ENCODE data around the gene BSN. TPM values are rescaled to one million over a fixed set of nuclear protein-coding genes. Genes with fewer than 3 reads are reported as not detected.

The BSN gene
- total and polyA plus RNA-seq, 2 of the 4 experiments (the other 2 are of a cell fraction), result under 0.01 to 0.03 TPM

DNA sequence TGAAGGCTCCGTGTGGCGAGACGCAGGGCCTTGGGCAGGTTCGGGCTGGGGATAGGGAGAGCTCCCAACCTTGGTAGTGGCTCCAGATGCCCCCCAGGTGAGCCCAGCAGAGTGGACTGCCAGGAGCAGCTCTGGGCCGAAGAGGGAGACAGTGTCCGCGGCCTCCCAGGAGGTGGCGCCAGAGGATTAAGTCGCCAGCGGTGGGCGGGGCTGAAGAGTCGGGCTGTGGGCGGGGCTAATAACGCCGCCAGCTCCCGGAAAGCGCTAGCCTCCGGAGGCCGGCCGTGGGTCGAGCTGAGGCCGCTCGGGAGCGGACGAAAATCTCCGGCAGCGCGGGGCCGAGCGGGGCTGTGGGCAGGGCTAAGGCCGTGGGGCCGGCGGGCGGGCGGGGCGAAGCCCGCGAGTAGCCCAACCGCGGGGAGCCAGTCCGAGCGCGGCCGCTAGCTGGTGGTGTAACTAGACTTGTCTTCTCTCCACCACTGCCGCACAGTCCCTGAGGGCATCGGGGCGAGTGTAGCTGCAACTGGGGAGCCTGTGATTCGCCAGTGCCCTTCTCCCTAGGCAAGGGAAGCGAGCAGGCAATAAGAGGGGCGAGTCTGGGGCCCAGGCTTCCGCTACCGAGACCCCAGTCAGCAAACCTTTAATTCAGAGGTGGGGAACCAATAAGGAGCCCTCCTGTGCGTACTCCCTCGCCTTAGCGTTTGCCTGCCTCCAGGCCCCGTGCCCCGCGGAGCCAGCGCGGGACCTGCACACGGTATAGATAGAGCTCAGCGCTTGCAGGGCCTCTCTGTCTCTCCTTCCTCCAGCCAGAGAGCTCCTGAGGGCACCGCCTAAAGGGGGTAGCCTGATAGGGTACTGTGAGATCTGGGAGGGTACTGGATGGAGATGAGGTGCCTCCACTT, 14.4 kb upstream of the BSN start (continued):
- TF ChIP-seq RAD21 (IDR thresholded peaks at IDR 0.05; ENCODE audit: low read length), result peak; percentile 91
- TF ChIP-seq MAZ (IDR thresholded peaks at IDR 0.05; ENCODE audit: borderline replicate concordance, low read depth, low read length), result peak; percentile 74; the same call in 1 of the 2 replicates
- no peak for TF ChIP-seq FOS (IDR thresholded peaks at IDR 0.05; ENCODE audit: low read depth, low read length)
- no peak for TF ChIP-seq CHD1 (IDR thresholded peaks at IDR 0.05; ENCODE audit: low read depth, low read length)

DNA sequence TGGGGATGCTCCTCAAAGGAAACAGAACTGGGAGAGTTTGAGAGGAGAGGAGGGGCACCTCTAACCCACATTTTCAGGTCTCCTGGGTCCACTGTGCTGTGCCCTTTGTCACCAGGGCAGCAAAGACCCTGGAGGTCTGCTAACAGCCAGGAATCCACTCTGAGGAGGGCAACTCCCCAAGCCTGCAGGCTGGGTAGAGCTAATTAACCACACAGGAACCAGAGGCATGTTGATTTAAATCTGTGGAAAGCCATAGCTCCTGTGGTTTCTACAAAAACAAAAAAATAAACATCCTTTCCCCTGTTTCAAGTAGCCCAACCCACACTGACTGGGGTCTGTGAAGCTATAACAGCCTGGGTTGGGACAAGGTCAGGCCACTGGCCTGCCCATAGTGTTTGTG, 2.2 kb upstream of the BSN start:
- no peak overlapping the region for H3K4ac ChIP-seq (ENCODE audit: low read depth, low read length)
- in situ Hi-C loops (cut with MboI; ENCODE audit: low sequenced_read_pairs) (no loop called here), intact Hi-C loops (cut with micrococcal nuclease) (no loop called here), dilution Hi-C loops (cut with HindIII; ENCODE audit: low sequenced_read_pairs, unreplicated experiment) (no loop called here)
- no peak overlapping the region for H4K91ac ChIP-seq (ENCODE audit: insufficient read depth, low read depth, low read length)
- H3K18ac ChIP-seq (ENCODE audit: low read depth, low read length), result no peak overlapping the region
- H3K27me3 ChIP-seq (ENCODE audit: control insufficient read depth, insufficient read depth, low read length), result peaks cover 44% of the 10 kb centered on the region
- no peak overlapping the region for H2BK5ac ChIP-seq (ENCODE audit: low read depth, low read length, poor library complexity, severe bottlenecking)
- no peak overlapping the region for H2AK5ac ChIP-seq (ENCODE audit: low read depth, low read length)
- no TSS peak for BruUV-seq (replicated peaks)
- H3K9ac ChIP-seq (ENCODE audit: low read depth, low read length), result no peak overlapping the region
- no peak overlapping the region for H3K4me2 ChIP-seq (ENCODE audit: low read depth, low read length)
- no peak overlapping the region for H2BK20ac ChIP-seq (ENCODE audit: low read depth, low read length)
- no peak overlapping the region for H4K8ac ChIP-seq (ENCODE audit: low read depth in 2 of 2, low read length in 2 of 2)
- no peaks in the 10 kb centered on the region for H3K36me3 ChIP-seq (ENCODE audit: control insufficient read depth, insufficient read depth, low read length)
- H2AK9ac ChIP-seq (replicated peaks; ENCODE audit: low read depth, low read length, poor library complexity), result no peak overlapping the region
- no peak overlapping the region for H2BK120ac ChIP-seq (ENCODE audit: low read depth, low read length)
- no peak overlapping the region for H4K5ac ChIP-seq (ENCODE audit: low read depth, low read length)
- no peak overlapping the region for H3K4me3 ChIP-seq (ENCODE audit: insufficient read depth, low read depth, low read length)
- ChIA-PET CTCF (interaction anchor here (1.2 kb wide), 1 partner anchor 12 kb away, joined by 3 read pairs; no protein-coding TSS in a partner anchor), POLR2A (ENCODE audit: unreplicated experiment) (no interaction called here)
- peaks cover 5% of the 10 kb centered on the region; the same call in 1 of the 2 replicates for H3K9me1 ChIP-seq (ENCODE audit: insufficient read depth, low read length)
- no peak overlapping the region for H3K56ac ChIP-seq (ENCODE audit: extremely low read depth, insufficient read depth, low read length)
- peaks cover 2% of the 10 kb centered on the region; the same call in 1 of the 2 replicates for H3K4me1 ChIP-seq (ENCODE audit: control insufficient read depth, insufficient read depth, low read length)
- no peak overlapping the region for H2AFZ ChIP-seq (replicated peaks; ENCODE audit: low read length, poor library complexity)
- H3K14ac ChIP-seq (replicated peaks; ENCODE audit: low read depth, low read length), result no peak overlapping the region
- ATAC-seq (ENCODE audit: low read depth), result no peak
- no peak overlapping the region for H3K23ac ChIP-seq (ENCODE audit: low read depth, low read length)
- no peak overlapping the region for H2BK15ac ChIP-seq (ENCODE audit: low read depth, low read length)
- no peaks in the 10 kb centered on the region for H4K20me1 ChIP-seq (ENCODE audit: insufficient read depth, low read length)
- peaks cover 0 to 3% of the 10 kb centered on the region in 2 experiments; a peak in 1 of 4 replicates for H3K79me1 ChIP-seq (ENCODE audit: low read depth in 1 of 2, low read length in 2 of 2)
- H3K9me3 ChIP-seq (ENCODE audit: control insufficient read depth, insufficient read depth, low read length), result no peaks in the 10 kb centered on the region
- DNase-seq, result no peak
- no peak overlapping the region for H3K27ac ChIP-seq (ENCODE audit: insufficient read depth, low read length)
- TF ChIP-seq, protein P1, sequence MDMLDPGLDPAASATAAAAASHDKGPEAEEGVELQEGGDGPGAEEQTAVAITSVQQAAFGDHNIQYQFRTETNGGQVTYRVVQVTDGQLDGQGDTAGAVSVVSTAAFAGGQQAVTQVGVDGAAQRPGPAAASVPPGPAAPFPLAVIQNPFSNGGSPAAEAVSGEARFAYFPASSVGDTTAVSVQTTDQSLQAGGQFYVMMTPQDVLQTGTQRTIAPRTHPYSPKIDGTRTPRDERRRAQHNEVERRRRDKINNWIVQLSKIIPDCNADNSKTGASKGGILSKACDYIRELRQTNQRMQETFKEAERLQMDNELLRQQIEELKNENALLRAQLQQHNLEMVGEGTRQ (IDR thresholded peaks at IDR 0.05; ENCODE audit: low read depth, low read length), result no peak
- TF ChIP-seq MAZ (IDR thresholded peaks at IDR 0.05; ENCODE audit: borderline replicate concordance, low read depth, low read length) (no peak), BHLHE40 (IDR thresholded peaks at IDR 0.05; ENCODE audit: low read depth, low read length) (no peak), CHD1 (IDR thresholded peaks at IDR 0.05; ENCODE audit: low read depth, low read length) (no peak), CEBPB (IDR thresholded peaks at IDR 0.05; ENCODE audit: low read depth, low read length) (no peak), POLR2A (IDR thresholded peaks at IDR 0.05; ENCODE audit: low read depth, low read length) (no peak), MAFK (IDR thresholded peaks at IDR 0.05; ENCODE audit: low read depth, low read length) (no peak), SMC3 (IDR thresholded peaks at IDR 0.05; ENCODE audit: low read depth, low read length) (no peak), NFE2L2 (IDR thresholded peaks at IDR 0.05; ENCODE audit: low read depth, low read length) (no peak), RFX5 (IDR thresholded peaks at IDR 0.05; ENCODE audit: low read depth, low read length) (no peak), RAD21 (IDR thresholded peaks at IDR 0.05; ENCODE audit: low read length) (no peak), FOS (IDR thresholded peaks at IDR 0.05; ENCODE audit: low read depth, low read length) (no peak), RCOR1 (IDR thresholded peaks at IDR 0.05; ENCODE audit: insufficient replicate concordance, low read length) (no peak), MXI1 (IDR thresholded peaks at IDR 0.05; ENCODE audit: borderline replicate concordance, low read depth, low read length) (no peak)
- TF ChIP-seq, protein P2, sequence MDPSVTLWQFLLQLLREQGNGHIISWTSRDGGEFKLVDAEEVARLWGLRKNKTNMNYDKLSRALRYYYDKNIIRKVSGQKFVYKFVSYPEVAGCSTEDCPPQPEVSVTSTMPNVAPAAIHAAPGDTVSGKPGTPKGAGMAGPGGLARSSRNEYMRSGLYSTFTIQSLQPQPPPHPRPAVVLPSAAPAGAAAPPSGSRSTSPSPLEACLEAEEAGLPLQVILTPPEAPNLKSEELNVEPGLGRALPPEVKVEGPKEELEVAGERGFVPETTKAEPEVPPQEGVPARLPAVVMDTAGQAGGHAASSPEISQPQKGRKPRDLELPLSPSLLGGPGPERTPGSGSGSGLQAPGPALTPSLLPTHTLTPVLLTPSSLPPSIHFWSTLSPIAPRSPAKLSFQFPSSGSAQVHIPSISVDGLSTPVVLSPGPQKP (IDR thresholded peaks at IDR 0.05; ENCODE audit: borderline replicate concordance, low read depth, low read length), result no peak

Measured in IMR-90 (cell line).